BE2C (cell line): Measurements from ENCODE around the gene SPATA20.

Source experiments
- DNase-seq: peaks from one replicate; pipeline ENCODE4 v3.0.0-alpha.2; 2020
- H3K27me3 ChIP-seq: fragments of 250-450 bp; sonication (Bioruptor Pico); 2 replicates; pipeline ENCODE4 v1.5.1; 2020; ENCODE audit warnings: mild to moderate bottlenecking
- H3K36me3 ChIP-seq: fragments of 250-450 bp; sonication (Bioruptor Pico); 2 replicates; pipeline ENCODE4 v1.5.1; 2020; ENCODE audit warnings: mild to moderate bottlenecking
- H3K4me1 ChIP-seq: fragments of 250-450 bp; sonication (Bioruptor Pico); 2 replicates; pipeline ENCODE4 v1.5.1; 2020
- H3K4me3 ChIP-seq: 2 replicates; pipeline ENCODE4 v1.5.1; 2011; ENCODE audit warnings: low read depth, low read length
- H3K9me3 ChIP-seq: fragments of 250-450 bp; sonication (Bioruptor Pico); 2 replicates; pipeline ENCODE4 v1.5.1; 2020
- CTCF ChIP-seq: IDR thresholded peaks from 2 replicates; pipeline ENCODE4 v1.5.1; 2012; ENCODE audit warnings: mild to moderate bottlenecking, low read depth, low read length

SPATA20 gene

GRCh38 chr17:50550661-50551432, 3.9 kb downstream of the SPATA20 start:
- H3K4me3 ChIP-seq = no peak overlapping the region
- peak; percentile 87 for DNase-seq
- H3K4me1 ChIP-seq = peaks cover 4% of the 10 kb centered on the region
- peak; percentile 93 for TF ChIP-seq CTCF
- H3K36me3 ChIP-seq = no peaks in the 10 kb centered on the region
- H3K9me3 ChIP-seq = no peaks in the 10 kb centered on the region
- no peaks in the 10 kb centered on the region for H3K27me3 ChIP-seq

- Histone ChIP-seq H3K36me3 (no peaks in the 10 kb centered on the region), H3K9me3 (no peaks in the 10 kb centered on the region), H3K4me1 (peaks cover 4% of the 10 kb centered on the region), H3K27me3 (no peaks in the 10 kb centered on the region), H3K4me3 (no peak overlapping the region)
- TF ChIP-seq CTCF = no peak
- no peak for DNase-seq
Measured at GRCh38 chr17:50551433-50551815, 4.5 kb downstream of the SPATA20 start.

- Histone ChIP-seq H3K4me3 (no peak overlapping the region), H3K4me1 (peaks cover 4% of the 10 kb centered on the region), H3K27me3 (no peaks in the 10 kb centered on the region), H3K36me3 (no peaks in the 10 kb centered on the region), H3K9me3 (no peaks in the 10 kb centered on the region)
- no peak for TF ChIP-seq CTCF
- no peak for DNase-seq
Measured at GRCh38 chr17:50551884-50552283, 4.9 kb downstream of the SPATA20 start.

- no peak for DNase-seq
- Histone ChIP-seq H3K27me3 (no peaks in the 10 kb centered on the region), H3K36me3 (no peaks in the 10 kb centered on the region), H3K9me3 (no peaks in the 10 kb centered on the region; the same call in 1 of the 2 replicates), H3K4me1 (peaks cover 2% of the 10 kb centered on the region; the same call in 1 of the 2 replicates), H3K4me3 (no peak overlapping the region)
- no peak for TF ChIP-seq CTCF
Measured at GRCh38 chr17:50554201-50554600, 7.2 kb downstream of the SPATA20 start.

GRCh38 chr17:50556803-50557202, 9.8 kb downstream of the SPATA20 start:
- TF ChIP-seq CTCF = no peak
- H3K9me3 ChIP-seq = no peaks in the 10 kb centered on the region; the same call in 1 of the 2 replicates
- no peaks in the 10 kb centered on the region for H3K36me3 ChIP-seq
- H3K27me3 ChIP-seq = peaks cover 17% of the 10 kb centered on the region
- no peak for DNase-seq
- H3K4me3 ChIP-seq = no peak overlapping the region
- peaks cover 9% of the 10 kb centered on the region for H3K4me1 ChIP-seq

GRCh38 chr17:50557630-50558029, 10.7 kb downstream of the SPATA20 start:
- no peaks in the 10 kb centered on the region; the same call in 1 of the 2 replicates for H3K9me3 ChIP-seq
- no peak overlapping the region for H3K4me3 ChIP-seq
- peaks cover 24% of the 10 kb centered on the region for H3K27me3 ChIP-seq
- TF ChIP-seq CTCF = no peak
- H3K4me1 ChIP-seq = peaks cover 9% of the 10 kb centered on the region
- no peak for DNase-seq
- no peaks in the 10 kb centered on the region for H3K36me3 ChIP-seq
